Measurements from ENCODE around the gene SVOP.

- TF ChIP-seq CTCF (IDR thresholded peaks at IDR 0.05): no peak
- TF ChIP-seq POLR2A (IDR thresholded peaks at IDR 0.05): peak in 1 of 3 donors; percentile 7
Observed at GRCh38 chr12:108907839-108908351, 113.0 kb downstream of the SVOP start.

Measured in body of pancreas (tissue), 4 donors.